ENCODE data around the gene CDH13.

The CDH13 gene

GRCh38 chr16:83070416-83071209, 443.8 kb downstream of the CDH13 start:
- DNase-seq = no peak

GRCh38 chr16:83075956-83076355, 449.2 kb downstream of the CDH13 start:
- DNase-seq = no peak

- DNase-seq = no peak
Observed at GRCh38 chr16:83083361-83083760, 456.6 kb downstream of the CDH13 start.

- no peak for DNase-seq
Observed at GRCh38 chr16:83085660-83086059, 458.9 kb downstream of the CDH13 start.

- no peak for DNase-seq
Observed at GRCh38 chr16:83095941-83096692, 469.3 kb downstream of the CDH13 start.

- DNase-seq = no peak
Observed at GRCh38 chr16:83098536-83098935, 471.8 kb downstream of the CDH13 start.

GRCh38 chr16:83100679-83101078, 473.9 kb downstream of the CDH13 start:
- DNase-seq = no peak

- no peak for DNase-seq
Observed at GRCh38 chr16:83102336-83102735, 475.6 kb downstream of the CDH13 start.

- DNase-seq = no peak
Observed at GRCh38 chr16:83105279-83106077, 478.7 kb downstream of the CDH13 start.

- no peak for DNase-seq
Observed at GRCh38 chr16:83109490-83110125, 482.8 kb downstream of the CDH13 start.

GRCh38 chr16:83110269-83110668, 483.5 kb downstream of the CDH13 start:
- DNase-seq = no peak

GRCh38 chr16:83113317-83113716, 486.5 kb downstream of the CDH13 start:
- DNase-seq = no peak

GRCh38 chr16:83113811-83114210, 487.0 kb downstream of the CDH13 start:
- no peak for DNase-seq

- DNase-seq = no peak
Observed at GRCh38 chr16:83115491-83116232, 488.9 kb downstream of the CDH13 start.

- no peak for DNase-seq
Observed at GRCh38 chr16:83116274-83116892, 489.6 kb downstream of the CDH13 start.

GRCh38 chr16:83117810-83118209, 491.0 kb downstream of the CDH13 start:
- no peak for DNase-seq

- DNase-seq = no peak
Observed at GRCh38 chr16:83118365-83118764, 491.6 kb downstream of the CDH13 start.

GRCh38 chr16:83125999-83126568, 499.3 kb downstream of the CDH13 start:
- DNase-seq = no peak

GRCh38 chr16:83128041-83128440, 501.3 kb downstream of the CDH13 start:
- no peak for DNase-seq

- no peak for DNase-seq
Observed at GRCh38 chr16:83130039-83130438, 503.3 kb downstream of the CDH13 start.

- DNase-seq = no peak
Observed at GRCh38 chr16:83134638-83135037, 507.9 kb downstream of the CDH13 start.

Measured in NCI-H226 (cell line).